HEK293 (cell line): ENCODE measurements around the gene NSUN6.
A peak's percentile ranks its signal among the peaks of the same experiment; 100 is the strongest.

Experiments
- AEBP2 ChIP-seq: fragments of 450-650 bp; formaldehyde crosslinking; IDR thresholded peaks from 2 replicates; pipeline ENCODE4 v1.5.1; 2016; ENCODE audit warnings: missing biosample characterization, missing genetic modification characterization, borderline replicate concordance
- ATF2 ChIP-seq: fragments of 450-650 bp; formaldehyde crosslinking; IDR thresholded peaks from 2 replicates; pipeline ENCODE4 v1.5.1; 2016; ENCODE audit warnings: missing biosample characterization, missing genetic modification characterization, low read depth
- HOXD13 ChIP-seq: sonication (generic); formaldehyde crosslinking; IDR thresholded peaks from 2 replicates; pipeline ENCODE4 v1.8.0; 2022; ENCODE audit warnings: missing genetic modification reagents, borderline replicate concordance
- KLF16 ChIP-seq: fragments of 450-650 bp; formaldehyde crosslinking; IDR thresholded peaks from 2 replicates; pipeline ENCODE4 v1.5.1; 2017; ENCODE audit warnings: missing biosample characterization, missing genetic modification characterization
- MZF1 ChIP-seq: fragments of 450-650 bp; formaldehyde crosslinking; IDR thresholded peaks from 2 replicates; pipeline ENCODE4 v1.5.1; 2017; ENCODE audit warnings: missing biosample characterization, missing genetic modification characterization, borderline replicate concordance
- PRDM1 ChIP-seq: fragments of 450-650 bp; formaldehyde crosslinking; IDR thresholded peaks from 2 replicates; pipeline ENCODE4; 2016; ENCODE audit warnings: missing biosample characterization, missing genetic modification characterization
- PRDM2 ChIP-seq: fragments of 450-650 bp; formaldehyde crosslinking; IDR thresholded peaks from 2 replicates; pipeline ENCODE4 v1.5.1; 2016; ENCODE audit warnings: missing biosample characterization, missing genetic modification characterization, borderline replicate concordance
- SCRT2 ChIP-seq: fragments of 450-650 bp; formaldehyde crosslinking; IDR thresholded peaks from 2 replicates; pipeline ENCODE4 v1.5.1; 2016; ENCODE audit warnings: missing biosample characterization, missing genetic modification characterization
- TCF7L2 ChIP-seq: IDR thresholded peaks from 2 replicates; pipeline ENCODE4 v1.6.1; 2011; ENCODE audit warnings: low read depth, mild to moderate bottlenecking, inconsistent platforms, low read length, moderate library complexity, borderline replicate concordance
- TRIM28 ChIP-seq: IDR thresholded peaks from 2 replicates; pipeline ENCODE4 v1.6.1; 2011; ENCODE audit warnings: low read length, control low read depth, borderline replicate concordance
- WT1 ChIP-seq: fragments of 450-650 bp; formaldehyde crosslinking; IDR thresholded peaks from 2 replicates; pipeline ENCODE4 v1.5.1; 2016; ENCODE audit warnings: missing biosample characterization, missing genetic modification characterization
- ZBTB17 ChIP-seq: fragments of 450-650 bp; formaldehyde crosslinking; IDR thresholded peaks from 2 replicates; pipeline ENCODE4 v1.5.1; 2016; ENCODE audit warnings: missing biosample characterization, missing genetic modification characterization
- ZNF10 ChIP-seq: fragments of 450-650 bp; formaldehyde crosslinking; IDR thresholded peaks from 2 replicates; pipeline ENCODE4 v1.5.1; 2017; ENCODE audit warnings: missing biosample characterization, missing genetic modification characterization
- ZNF132 ChIP-seq: fragments of 450-650 bp; formaldehyde crosslinking; IDR thresholded peaks from 2 replicates; pipeline ENCODE4 v1.5.1; 2017; ENCODE audit warnings: missing biosample characterization, missing genetic modification characterization, borderline replicate concordance
- ZNF148 ChIP-seq: fragments of 450-650 bp; formaldehyde crosslinking; IDR thresholded peaks from 2 replicates; pipeline ENCODE4 v1.5.0; 2017; ENCODE audit warnings: missing biosample characterization, missing genetic modification characterization, borderline replicate concordance
- ZNF175 ChIP-seq: fragments of 450-650 bp; formaldehyde crosslinking; IDR thresholded peaks from 2 replicates; pipeline ENCODE4 v1.5.1; 2016; ENCODE audit warnings: missing biosample characterization, missing genetic modification characterization
- ZNF394 ChIP-seq: fragments of 450-650 bp; formaldehyde crosslinking; IDR thresholded peaks from 2 replicates; pipeline ENCODE4 v1.5.1; 2016; ENCODE audit warnings: missing biosample characterization, missing genetic modification characterization, mild to moderate bottlenecking, moderate library complexity, borderline replicate concordance
- ZNF48 ChIP-seq: fragments of 450-650 bp; formaldehyde crosslinking; IDR thresholded peaks from 2 replicates; pipeline ENCODE4 v1.5.1; 2016; ENCODE audit warnings: missing biosample characterization, missing genetic modification characterization
- ZNF513 ChIP-seq: fragments of 450-650 bp; IDR thresholded peaks from 2 replicates; pipeline ENCODE4 v1.5.1; 2018; ENCODE audit warnings: missing biosample characterization, missing genetic modification characterization
- ZNF521 ChIP-seq: fragments of 450-650 bp; formaldehyde crosslinking; IDR thresholded peaks from 2 replicates; pipeline ENCODE4 v1.5.1; 2017; ENCODE audit warnings: missing biosample characterization, mild to moderate bottlenecking, missing genetic modification characterization
- ZNF548 ChIP-seq: fragments of 450-650 bp; formaldehyde crosslinking; IDR thresholded peaks from 2 replicates; pipeline ENCODE4 v1.5.1; 2016; ENCODE audit warnings: missing biosample characterization, missing genetic modification characterization
- ZNF610 ChIP-seq: fragments of 450-650 bp; formaldehyde crosslinking; IDR thresholded peaks from 2 replicates; pipeline ENCODE4 v1.5.1; 2016; ENCODE audit warnings: missing biosample characterization, missing genetic modification characterization, borderline replicate concordance
- ZNF621 ChIP-seq: fragments of 450-650 bp; formaldehyde crosslinking; IDR thresholded peaks from 2 replicates; pipeline ENCODE4 v1.5.1; 2017; ENCODE audit warnings: missing biosample characterization, missing genetic modification characterization
- ZNF645 ChIP-seq: fragments of 450-650 bp; formaldehyde crosslinking; IDR thresholded peaks from 2 replicates; pipeline ENCODE4; 2016; ENCODE audit warnings: missing biosample characterization, missing genetic modification characterization
- ZNF707 ChIP-seq: fragments of 450-650 bp; formaldehyde crosslinking; IDR thresholded peaks from 2 replicates; pipeline ENCODE4 v1.5.1; 2016; ENCODE audit warnings: missing biosample characterization, missing genetic modification characterization
- ZSCAN16 ChIP-seq: fragments of 450-650 bp; formaldehyde crosslinking; IDR thresholded peaks from 2 replicates; pipeline ENCODE4 v1.5.1; 2016; ENCODE audit warnings: missing biosample characterization, missing genetic modification characterization

Gene NSUN6

GRCh38 chr10:18659125-18659818, 7.9 kb upstream of the NSUN6 start, which contains the start of gene ARL5B (continued):
- no peak for TF ChIP-seq ZNF148 (tag by site-specific recombination)
- TF ChIP-seq ZNF707 (tag by site-specific recombination): no peak
- TF ChIP-seq TRIM28: no peak
- no peak for TF ChIP-seq ATF2
- TF ChIP-seq ZNF132 (tag by site-specific recombination): no peak
- TF ChIP-seq WT1 (tag by site-specific recombination): no peak
- TF ChIP-seq HOXD13 (CRISPR knock-in tag): no peak
- TF ChIP-seq MZF1 (tag by site-specific recombination): peak; percentile 91
- 0 out of 2 replicates have a peak, but pooled peaks have one; percentile 20 for TF ChIP-seq ZNF610
- TF ChIP-seq ZNF521: no peak
- no peak for TF ChIP-seq ZSCAN16 (tag by site-specific recombination)
- TF ChIP-seq SCRT2 (tag by site-specific recombination): peak; percentile 33; the same call in 1 of the 2 replicates
- TF ChIP-seq ZNF548 (tag by site-specific recombination): no peak
- TF ChIP-seq PRDM2 (tag by site-specific recombination): no peak
- TF ChIP-seq ZNF645 (tag by site-specific recombination): no peak
- TF ChIP-seq ZBTB17 (tag by site-specific recombination): no peak
- TF ChIP-seq ZNF10 (tag by site-specific recombination): peak; percentile 72
- TF ChIP-seq ZNF175 (tag by site-specific recombination): no peak
- TF ChIP-seq PRDM1 (tag by site-specific recombination): peak; percentile 95
- 0 out of 2 replicates have a peak, but pooled peaks have one; percentile 43 for TF ChIP-seq ZNF394 (tag by site-specific recombination)
- TF ChIP-seq KLF16 (tag by site-specific recombination): no peak
- TF ChIP-seq AEBP2: no peak
- no peak for TF ChIP-seq TCF7L2
- no peak for TF ChIP-seq ZNF48 (tag by site-specific recombination)
- TF ChIP-seq ZNF621: no peak
- TF ChIP-seq ZNF513 (tag by site-specific recombination): no peak
